ENCODE data around the gene EIPR1.

Gene EIPR1

GRCh38 chr2:3279236-3279960, 98.2 kb downstream of the EIPR1 start:
- H3K4ac ChIP-seq (ENCODE audit: low read depth in 1 of 2, low read length in 2 of 2): no peak overlapping the region
- 97% methylated on average over 13 of the region's 17 CpGs for WGBS
- H3K27me3 ChIP-seq (ENCODE audit: control insufficient read depth in 1 of 2, insufficient read depth in 1 of 2, low read length in 2 of 2): no peaks in the 10 kb centered on the region
- no peak overlapping the region for H3K23ac ChIP-seq (ENCODE audit: low read length in 2 of 2)
- H3K4me2 ChIP-seq (ENCODE audit: low read length, poor library complexity, severe bottlenecking): no peak overlapping the region
- H3K4me1 ChIP-seq (ENCODE audit: control insufficient read depth, insufficient read depth, low read depth, low read length): peaks cover 12% of the 10 kb centered on the region
- no peak for DNase-seq
- H3K79me1 ChIP-seq (replicated peaks; ENCODE audit: low read length, poor library complexity, severe bottlenecking): peaks cover 45% of the 10 kb centered on the region
- H3K18ac ChIP-seq (ENCODE audit: low read depth in 1 of 2, low read length in 2 of 2): no peak overlapping the region
- no peak overlapping the region for H2BK15ac ChIP-seq (ENCODE audit: low read depth, poor library complexity, severe bottlenecking)
- H2BK5ac ChIP-seq (ENCODE audit: low read depth, low read length, poor library complexity, severe bottlenecking): no peak overlapping the region
- H4K91ac ChIP-seq (ENCODE audit: low read length): no peak overlapping the region
- H3K9me3 ChIP-seq (ENCODE audit: control insufficient read depth, low read length): no peaks in the 10 kb centered on the region
- no peak overlapping the region for H4K8ac ChIP-seq (ENCODE audit: low read length)
- H3K4me3 ChIP-seq (ENCODE audit: insufficient read depth in 1 of 2, low read depth in 1 of 2, low read length in 2 of 2): no peak overlapping the region
- no peak overlapping the region for H2BK120ac ChIP-seq (ENCODE audit: low read depth, low read length)
- no peak overlapping the region for H2BK12ac ChIP-seq (ENCODE audit: low read length in 2 of 2)
- no peak overlapping the region for H2AFZ ChIP-seq (ENCODE audit: low read depth, low read length)
- no peak overlapping the region for H3K27ac ChIP-seq (ENCODE audit: low read length, poor library complexity, severe bottlenecking)
- no peak overlapping the region for H3K9ac ChIP-seq (ENCODE audit: low read length)
- H3K36me3 ChIP-seq (ENCODE audit: control insufficient read depth in 1 of 2, insufficient read depth in 2 of 2, low read depth in 1 of 2, low read length in 2 of 2): peaks cover 0 to 30% of the 10 kb centered on the region in 2 experiments
- no peak overlapping the region for H3K14ac ChIP-seq (ENCODE audit: low read length in 2 of 2)
- no peak overlapping the region for H2AK5ac ChIP-seq (ENCODE audit: low read length, severe bottlenecking)

GRCh38 chr2:3278521-3279218, 98.9 kb downstream of the EIPR1 start:
- 96% methylated on average over 12 of the region's 14 CpGs for WGBS

DNA sequence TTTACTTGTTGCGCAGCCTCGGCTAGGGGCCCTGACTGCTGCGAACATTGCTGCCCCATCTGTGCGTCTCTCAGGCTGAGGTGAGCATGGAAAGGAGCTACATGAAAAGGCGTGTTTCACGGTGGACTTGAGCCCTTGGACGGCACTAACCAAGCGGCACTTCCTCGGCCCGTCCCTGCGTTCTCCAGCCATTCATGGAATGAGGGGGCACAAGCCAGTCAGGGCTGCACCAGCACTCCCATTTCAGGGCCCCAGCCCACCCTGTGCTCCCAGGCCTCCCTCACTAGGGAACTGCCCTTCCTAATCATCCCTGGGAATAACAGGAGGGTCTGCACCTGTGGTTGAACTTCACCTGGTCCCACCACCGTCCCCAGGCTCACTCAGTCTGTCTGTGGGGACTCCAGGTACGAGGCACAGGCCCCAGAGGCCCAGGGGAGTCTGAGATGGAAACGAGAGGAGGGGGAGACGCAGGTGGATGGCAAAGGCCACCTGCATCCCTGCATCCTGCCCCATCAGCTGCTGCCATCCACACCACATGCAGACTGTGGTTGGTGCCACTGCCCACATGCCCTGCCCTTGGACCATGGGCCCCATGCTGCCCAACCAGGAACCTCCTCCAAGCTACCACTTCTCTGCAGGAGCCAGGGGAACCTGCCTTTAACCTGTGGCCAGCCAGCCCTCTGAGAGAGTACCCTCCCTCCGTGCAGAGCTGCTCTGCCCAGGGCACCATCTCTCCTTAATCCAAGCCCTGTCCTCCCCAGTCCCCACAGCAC, 99.7 kb downstream of the EIPR1 start:
- H3K9me3 ChIP-seq (ENCODE audit: control insufficient read depth, low read length): no peaks in the 10 kb centered on the region
- H3K36me3 ChIP-seq (ENCODE audit: control insufficient read depth in 1 of 2, insufficient read depth in 2 of 2, low read depth in 1 of 2, low read length in 2 of 2): peaks cover 0 to 25% of the 10 kb centered on the region in 2 experiments
- no peak overlapping the region for H2BK15ac ChIP-seq (ENCODE audit: low read depth, poor library complexity, severe bottlenecking)
- H3K4ac ChIP-seq (ENCODE audit: low read depth in 1 of 2, low read length in 2 of 2): no peak overlapping the region
- H3K14ac ChIP-seq (ENCODE audit: low read length in 2 of 2): peak overlapping the region in 1 of 2 experiments; percentile 41
- no peak overlapping the region for H4K91ac ChIP-seq (ENCODE audit: low read length)
- DNase-seq: no peak
- H2BK12ac ChIP-seq (ENCODE audit: low read length in 2 of 2): no peak overlapping the region
- no peak overlapping the region for H2AK5ac ChIP-seq (ENCODE audit: low read length, severe bottlenecking)
- 92% methylated on average over 15 of the region's 16 CpGs for WGBS
- no peak overlapping the region for H2BK5ac ChIP-seq (ENCODE audit: low read depth, low read length, poor library complexity, severe bottlenecking)
- peaks cover 44% of the 10 kb centered on the region for H3K79me1 ChIP-seq (replicated peaks; ENCODE audit: low read length, poor library complexity, severe bottlenecking)
- no peak overlapping the region for H3K4me2 ChIP-seq (ENCODE audit: low read length, poor library complexity, severe bottlenecking)
- H2AFZ ChIP-seq (ENCODE audit: low read depth, low read length): no peak overlapping the region
- H3K23ac ChIP-seq (ENCODE audit: low read length in 2 of 2): no peak overlapping the region
- no peak overlapping the region for H2BK120ac ChIP-seq (ENCODE audit: low read depth, low read length)
- no peaks in the 10 kb centered on the region for H3K27me3 ChIP-seq (ENCODE audit: control insufficient read depth in 1 of 2, insufficient read depth in 1 of 2, low read length in 2 of 2)
- no peak overlapping the region for H3K27ac ChIP-seq (ENCODE audit: low read length, poor library complexity, severe bottlenecking)
- H3K4me3 ChIP-seq (ENCODE audit: insufficient read depth in 1 of 2, low read depth in 1 of 2, low read length in 2 of 2): no peak overlapping the region
- no peak overlapping the region for H3K18ac ChIP-seq (ENCODE audit: low read depth in 1 of 2, low read length in 2 of 2)
- peaks cover 8% of the 10 kb centered on the region for H3K4me1 ChIP-seq (ENCODE audit: control insufficient read depth, insufficient read depth, low read depth, low read length)
- no peak overlapping the region for H4K8ac ChIP-seq (ENCODE audit: low read length)
- no peak overlapping the region for H3K9ac ChIP-seq (ENCODE audit: low read length)

More at GRCh38 chr2:3278521-3279218, 98.9 kb downstream of the EIPR1 start:
- peaks cover 12% of the 10 kb centered on the region for H3K4me1 ChIP-seq (ENCODE audit: control insufficient read depth, insufficient read depth, low read depth, low read length)
- H3K9me3 ChIP-seq (ENCODE audit: control insufficient read depth, low read length): no peaks in the 10 kb centered on the region
- no peak overlapping the region for H3K4me2 ChIP-seq (ENCODE audit: low read length, poor library complexity, severe bottlenecking)
- H3K27ac ChIP-seq (ENCODE audit: low read length, poor library complexity, severe bottlenecking): no peak overlapping the region
- no peak overlapping the region for H3K23ac ChIP-seq (ENCODE audit: low read length in 2 of 2)
- H3K27me3 ChIP-seq (ENCODE audit: control insufficient read depth in 1 of 2, insufficient read depth in 1 of 2, low read length in 2 of 2): no peaks in the 10 kb centered on the region
- H2BK15ac ChIP-seq (ENCODE audit: low read depth, poor library complexity, severe bottlenecking): no peak overlapping the region
- H3K4me3 ChIP-seq (ENCODE audit: insufficient read depth in 1 of 2, low read depth in 1 of 2, low read length in 2 of 2): no peak overlapping the region
- no peak overlapping the region for H3K4ac ChIP-seq (ENCODE audit: low read depth in 1 of 2, low read length in 2 of 2)
- peaks cover 0 to 30% of the 10 kb centered on the region in 2 experiments for H3K36me3 ChIP-seq (ENCODE audit: control insufficient read depth in 1 of 2, insufficient read depth in 2 of 2, low read depth in 1 of 2, low read length in 2 of 2)
- H2BK12ac ChIP-seq (ENCODE audit: low read length in 2 of 2): no peak overlapping the region
- H3K14ac ChIP-seq (ENCODE audit: low read length in 2 of 2): peak overlapping the region in 1 of 2 experiments; percentile 41
- H3K79me1 ChIP-seq (replicated peaks; ENCODE audit: low read length, poor library complexity, severe bottlenecking): peaks cover 47% of the 10 kb centered on the region
- H2AK5ac ChIP-seq (ENCODE audit: low read length, severe bottlenecking): no peak overlapping the region
- no peak overlapping the region for H3K9ac ChIP-seq (ENCODE audit: low read length)
- H4K8ac ChIP-seq (ENCODE audit: low read length): no peak overlapping the region
- H4K91ac ChIP-seq (ENCODE audit: low read length): no peak overlapping the region
- H2AFZ ChIP-seq (ENCODE audit: low read depth, low read length): no peak overlapping the region
- no peak for DNase-seq
- H2BK120ac ChIP-seq (ENCODE audit: low read depth, low read length): no peak overlapping the region
- H3K18ac ChIP-seq (ENCODE audit: low read depth in 1 of 2, low read length in 2 of 2): no peak overlapping the region
- H2BK5ac ChIP-seq (ENCODE audit: low read depth, low read length, poor library complexity, severe bottlenecking): no peak overlapping the region
